Measurements from ENCODE around the gene GEMIN7.

The GEMIN7 gene

GRCh38 chr19:45063851-45064801 lies 14.9 kb upstream of the GEMIN7 start:
- DNase-seq = no peak

GRCh38 chr19:45066921-45067661 lies 12.0 kb upstream of the GEMIN7 start:
- DNase-seq = no peak

- DNase-seq = no peak
Measured at GRCh38 chr19:45068041-45068440, 11.0 kb upstream of the GEMIN7 start.

GRCh38 chr19:45069056-45069455 lies 10.0 kb upstream of the GEMIN7 start:
- DNase-seq = no peak

- DNase-seq = no peak
Measured at GRCh38 chr19:45070214-45070613, 8.8 kb upstream of the GEMIN7 start.

DNA sequence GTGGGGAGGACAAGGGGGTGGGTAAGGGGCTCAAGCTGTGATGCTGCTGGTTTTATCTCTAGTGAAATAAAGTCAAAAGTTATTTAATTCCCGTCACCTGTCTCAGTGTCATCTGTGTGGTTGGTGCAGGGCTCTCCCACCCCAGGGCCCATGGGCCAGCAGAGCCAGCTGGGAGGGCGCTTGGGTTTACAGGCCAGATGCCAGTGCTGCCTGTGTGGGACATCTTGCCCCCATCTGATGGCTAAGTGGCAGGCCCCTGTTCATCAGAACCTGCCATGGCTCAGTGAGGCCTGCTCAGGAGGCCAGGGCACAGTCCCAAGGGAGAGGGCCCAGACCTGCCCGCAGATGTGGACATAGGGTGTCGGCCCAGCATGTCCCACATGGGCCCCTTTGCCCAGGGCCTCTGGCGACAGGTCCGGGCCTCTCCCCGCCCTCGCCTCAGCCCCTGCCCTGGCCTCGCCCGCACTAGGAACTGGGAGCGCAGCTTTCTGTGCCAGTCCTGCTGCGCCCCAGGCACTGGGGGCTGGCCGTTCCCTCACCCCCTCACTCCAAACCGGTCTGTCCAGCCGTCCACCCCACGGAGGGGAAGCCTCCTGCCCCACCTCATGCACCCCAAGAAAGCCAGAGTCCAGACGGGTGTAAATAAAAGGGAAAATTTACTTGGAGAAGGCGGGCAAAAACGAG lies 8.1 kb upstream of the GEMIN7 start:
- DNase-seq = no peak

- DNase-seq = no peak
Measured at GRCh38 chr19:45071545-45071938, 7.5 kb upstream of the GEMIN7 start.

DNA sequence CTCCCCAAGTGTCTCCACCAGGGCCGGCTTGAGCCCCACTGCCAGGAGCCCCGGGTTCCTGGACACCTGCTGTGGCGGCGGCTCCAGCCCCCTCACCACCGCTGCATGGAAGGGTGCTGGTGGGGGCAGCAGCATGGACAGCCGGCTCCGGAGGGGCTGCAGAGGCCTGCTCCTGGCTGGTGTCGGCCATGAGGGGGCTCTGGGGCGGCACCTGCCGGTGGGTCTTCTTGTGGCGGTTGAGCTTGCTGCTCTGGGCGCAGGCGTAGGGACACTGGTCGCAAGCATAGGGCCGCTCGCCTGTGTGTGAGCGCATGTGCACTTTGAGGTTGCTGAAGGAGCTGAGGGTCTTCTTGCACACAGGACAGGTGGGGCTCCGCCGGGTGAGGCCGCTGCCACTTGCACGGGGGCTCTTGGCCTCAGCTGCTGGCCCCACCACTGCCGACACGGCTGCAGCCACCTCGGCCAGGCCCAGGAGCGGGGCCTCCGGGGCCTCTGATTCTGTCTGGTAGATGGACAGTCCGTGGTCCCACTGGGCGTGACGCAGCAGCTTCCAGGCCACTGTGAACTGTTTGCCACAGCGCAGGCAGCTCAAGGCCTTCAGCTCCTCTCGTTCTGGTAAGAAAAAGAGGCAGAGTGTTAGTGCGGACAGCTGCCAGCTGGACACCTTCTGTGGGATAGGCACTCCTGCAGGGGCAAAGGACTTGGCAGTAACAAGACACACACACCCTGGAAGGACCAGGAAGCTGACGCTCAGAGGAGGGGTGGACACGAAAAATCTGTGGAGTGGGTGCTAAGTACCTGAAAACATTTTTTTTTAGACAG lies 6.9 kb upstream of the GEMIN7 start:
- no peak for DNase-seq

DNA sequence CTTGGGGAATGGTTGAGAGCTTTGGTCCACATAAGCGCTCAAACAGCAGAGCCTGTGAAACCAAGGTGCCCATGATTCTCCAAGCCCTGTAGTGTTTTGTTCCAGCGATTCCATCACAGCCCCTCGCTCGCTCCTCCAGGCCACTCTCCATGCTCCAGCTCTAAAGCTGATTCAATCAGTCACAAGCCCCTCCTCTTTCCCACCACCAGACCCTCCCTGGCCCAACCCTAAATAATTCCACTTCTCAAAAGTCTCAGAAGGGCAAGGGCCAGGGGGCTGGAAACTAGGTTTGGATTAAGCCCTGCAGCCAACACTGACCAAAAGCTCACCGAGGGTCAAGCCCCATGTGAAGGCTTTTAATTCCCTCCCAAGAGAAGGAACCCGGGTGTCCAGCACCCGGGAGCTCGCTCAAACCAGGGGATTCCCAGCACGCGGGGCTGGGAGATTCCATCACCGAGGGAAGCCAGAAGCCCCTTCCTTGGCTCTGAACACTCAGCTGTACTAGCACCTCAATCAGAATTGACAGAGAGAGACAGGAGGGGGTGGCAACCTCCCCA lies 4.2 kb upstream of the GEMIN7 start:
- DNase-seq = no peak

DNA sequence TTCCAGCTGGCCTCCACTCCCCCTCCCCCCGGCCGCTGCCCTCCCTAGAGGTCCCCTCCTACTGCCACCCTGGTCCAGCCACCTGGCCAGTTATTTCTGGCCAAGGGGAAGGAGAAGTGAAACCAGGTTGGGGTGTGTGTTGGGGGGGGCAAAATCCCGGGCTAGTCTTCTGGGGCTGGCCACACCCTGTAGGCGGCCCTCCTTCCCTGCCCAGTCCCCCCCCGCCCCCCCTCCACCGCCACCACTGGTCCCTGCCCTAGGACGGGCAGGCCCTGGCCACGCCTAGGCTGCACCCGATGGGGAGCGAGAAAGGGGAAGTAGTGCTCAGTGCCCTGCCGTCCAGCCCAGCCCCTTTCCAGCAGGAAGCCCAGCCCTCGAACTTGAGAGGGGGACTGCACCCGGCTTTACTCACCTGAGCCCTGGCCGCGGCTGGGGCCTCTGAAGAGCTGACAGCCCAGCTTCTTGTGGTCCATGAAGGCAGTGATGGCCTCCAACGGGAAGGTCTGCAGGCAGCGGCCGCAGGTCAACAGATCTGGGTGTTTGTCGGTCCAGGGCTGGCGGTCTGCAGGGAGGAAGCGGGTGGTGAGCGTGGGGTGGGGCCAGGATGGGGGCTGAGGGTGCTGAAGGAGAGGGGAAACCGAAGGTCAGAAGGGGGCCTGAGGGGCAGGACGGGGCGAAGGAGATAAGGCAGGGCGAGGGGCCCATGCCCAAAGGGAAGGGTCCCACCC lies 3.6 kb upstream of the GEMIN7 start:
- DNase-seq = peak; percentile 58

DNA sequence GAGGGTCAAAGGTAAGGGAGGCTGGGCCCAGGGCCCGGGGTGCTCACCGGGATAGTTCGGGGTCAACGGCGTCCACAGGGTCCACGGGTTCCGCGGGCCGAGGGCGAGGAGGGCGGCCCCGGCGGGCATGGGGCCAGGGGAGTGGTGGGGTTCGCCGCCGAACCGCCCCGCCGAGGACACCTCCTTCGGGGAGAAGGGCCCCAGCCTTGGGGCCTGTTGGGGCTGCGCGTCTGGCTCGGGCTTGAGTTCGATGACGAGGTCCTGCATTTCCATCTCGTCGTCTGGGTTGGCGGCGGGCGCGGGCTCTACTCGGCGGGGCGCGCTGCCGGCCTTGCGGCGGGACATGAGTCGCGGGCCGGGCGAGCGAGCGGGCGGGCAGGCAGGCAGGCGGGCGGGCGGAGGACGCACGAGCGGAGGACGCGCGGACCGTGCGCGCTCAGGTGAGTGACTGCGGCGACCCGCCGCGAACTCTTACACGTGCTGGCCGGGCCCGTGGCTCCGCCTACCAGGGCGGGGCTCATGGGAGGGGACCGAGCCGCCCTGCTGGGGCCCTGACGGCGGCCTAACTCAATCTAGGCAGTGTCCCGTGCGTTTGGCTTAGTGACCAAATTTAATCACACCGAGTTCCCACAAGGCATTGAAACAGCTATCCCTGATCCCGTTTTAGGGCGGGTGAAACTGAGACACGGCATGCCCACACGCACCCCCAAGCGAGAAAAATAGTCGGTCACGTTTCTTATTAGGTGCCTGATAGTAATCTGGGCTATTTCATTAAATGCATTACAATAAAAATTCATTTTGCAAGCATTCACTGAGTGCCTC lies 2.8 kb upstream of the GEMIN7 start, which contains the start of gene ZNF296:
Gene ZNF296, minus strand, starts transcription at position 450 of the 822 bp plus-strand sequence. Its CDS starts 105 bp downstream, at position 345.
- peak; percentile 88 for DNase-seq

DNA sequence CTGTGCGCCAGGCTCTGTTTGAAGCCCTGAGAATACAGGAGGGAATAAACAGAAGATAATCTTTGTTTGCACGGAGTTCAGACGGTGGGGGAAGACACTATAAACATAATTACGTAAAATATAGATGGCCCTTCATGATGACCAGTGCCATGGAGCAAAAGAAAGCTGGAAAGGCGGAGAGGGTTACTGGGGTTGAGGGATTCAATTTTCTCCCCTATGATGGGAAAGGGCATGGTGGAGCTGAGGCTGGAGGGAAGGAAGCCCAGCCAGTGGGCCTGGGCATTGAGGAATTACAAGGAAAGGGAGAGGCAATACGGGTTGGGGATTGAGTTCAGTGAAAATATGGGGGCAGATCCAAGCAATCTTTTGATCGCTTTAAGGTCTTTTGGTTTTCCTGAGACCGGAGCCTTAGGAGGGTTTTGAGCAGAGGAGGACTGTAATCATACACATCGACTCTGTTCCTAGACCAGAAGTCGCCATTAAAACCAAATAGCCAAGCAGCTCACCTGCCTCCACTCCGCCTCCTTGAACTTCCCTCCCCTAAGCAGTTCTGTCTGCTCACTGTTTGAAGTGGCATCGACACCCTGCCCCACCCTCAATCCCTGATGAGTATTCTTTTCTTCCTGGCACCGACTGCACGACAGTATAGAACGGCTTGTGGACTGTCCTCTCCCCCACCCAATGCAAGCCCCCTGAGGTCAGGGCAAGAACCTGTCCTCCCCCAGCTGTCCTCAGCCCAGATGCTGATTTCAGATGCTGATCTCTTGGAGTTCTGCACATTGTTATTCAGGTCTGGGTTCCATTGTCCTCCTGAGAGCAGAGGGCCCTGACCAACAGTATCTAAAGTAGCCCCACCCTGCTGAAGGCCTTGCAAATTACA lies 2.0 kb upstream of the GEMIN7 start:
- no peak for DNase-seq

DNA sequence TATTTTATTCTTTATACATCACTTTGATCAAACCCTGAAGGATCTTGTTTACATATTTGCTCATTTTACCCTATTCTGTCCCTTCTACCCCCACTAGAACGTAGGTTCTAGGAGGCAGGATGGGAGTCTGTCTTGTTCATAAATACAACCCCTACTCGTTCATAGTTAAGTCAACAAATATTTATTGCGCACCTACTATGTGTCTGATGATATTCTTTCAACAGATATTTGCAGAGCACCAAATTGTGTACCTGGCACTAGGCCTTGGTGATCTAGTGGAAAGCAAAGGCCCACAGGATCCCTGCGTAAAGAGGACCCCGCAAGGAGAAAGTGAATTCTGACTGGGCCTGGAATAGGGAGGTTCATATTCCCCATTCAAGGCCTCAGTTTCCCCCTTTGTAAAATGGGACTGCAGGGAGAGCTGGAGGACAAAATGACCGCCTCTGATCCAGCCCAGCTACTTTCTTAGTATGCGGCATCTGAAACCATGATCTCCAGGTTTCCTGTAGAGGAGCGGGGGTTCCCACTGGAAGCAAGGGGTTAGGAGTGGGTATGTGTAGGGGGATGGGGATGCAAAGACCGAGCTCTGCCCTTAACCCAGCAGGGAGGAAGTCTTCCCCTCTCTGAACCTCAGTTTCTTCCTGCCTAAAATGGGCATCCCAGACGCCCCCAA lies 534 bp upstream of the GEMIN7 start:
- no peak for DNase-seq

- no peak for DNase-seq
Measured at GRCh38 chr19:45079911-45080370, 881 bp downstream of the GEMIN7 start.

DNA sequence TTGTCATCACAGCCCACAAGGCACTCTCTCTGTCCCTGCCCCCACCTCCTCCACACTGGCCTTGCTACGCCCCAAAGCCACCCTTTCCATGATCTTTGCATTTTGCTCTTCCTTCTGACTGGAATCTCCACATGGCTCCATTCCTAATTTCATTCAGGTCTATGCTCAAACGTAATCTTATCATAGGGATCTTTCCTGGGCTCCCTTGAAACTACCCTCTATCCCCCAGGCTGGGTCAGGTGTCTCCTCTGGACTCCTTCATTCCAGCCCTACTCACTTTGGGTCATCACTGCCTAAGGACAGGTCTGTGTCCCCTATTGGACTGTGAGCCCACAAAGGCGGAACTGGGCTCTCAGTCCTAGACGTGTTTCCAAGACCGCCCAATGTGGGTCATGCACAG lies 3.1 kb downstream of the GEMIN7 start:
- DNase-seq = no peak

DNA sequence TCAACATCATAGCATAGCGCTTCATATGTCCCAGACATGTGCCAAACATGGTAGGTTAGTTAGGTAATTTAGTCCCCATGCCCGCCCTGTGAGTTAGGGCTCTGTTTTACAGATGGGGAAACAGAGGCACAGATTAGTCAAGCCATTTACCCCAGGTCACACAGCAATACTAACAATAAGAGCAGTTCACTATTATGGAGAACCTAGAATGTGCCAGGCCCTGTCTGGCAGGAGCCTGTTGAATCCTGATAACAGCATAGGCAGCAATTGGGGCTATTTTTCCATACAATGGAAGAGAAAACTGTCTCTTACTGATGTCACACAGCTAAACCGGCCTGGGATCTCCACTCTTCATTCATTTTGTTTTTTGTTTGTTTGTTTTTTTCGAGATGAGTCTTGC lies 7.4 kb downstream of the GEMIN7 start:
- DNase-seq = no peak

GRCh38 chr19:45087531-45087930 lies 8.5 kb downstream of the GEMIN7 start:
- peak; percentile 77 for DNase-seq

DNA sequence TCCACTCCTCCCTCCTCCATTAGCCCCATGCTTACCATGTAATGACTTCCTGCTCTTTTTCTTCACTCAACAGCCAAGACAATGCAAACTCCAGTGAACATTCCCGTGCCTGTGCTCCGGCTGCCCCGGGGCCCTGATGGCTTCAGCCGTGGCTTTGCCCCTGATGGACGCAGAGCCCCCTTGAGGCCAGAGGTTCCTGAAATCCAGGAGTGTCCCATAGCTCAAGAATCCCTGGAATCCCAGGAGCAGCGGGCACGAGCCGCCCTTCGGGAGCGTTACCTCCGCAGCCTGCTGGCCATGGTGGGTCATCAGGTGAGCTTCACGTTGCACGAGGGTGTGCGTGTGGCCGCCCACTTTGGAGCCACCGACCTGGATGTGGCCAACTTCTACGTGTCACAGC lies 11.0 kb downstream of the GEMIN7 start:
- DNase-seq = no peak

GRCh38 chr19:45090606-45091005 lies 11.5 kb downstream of the GEMIN7 start:
- no peak for DNase-seq

Data from activated CD4-positive, alpha-beta T cell treated with anti-CD3 and anti-CD28 coated beads, Interleukin-2, amount 50 U/mL, for 16 hours (primary cell).